ENCODE measurements around the gene ADIPOQ. TPM values are rescaled to one million over a fixed set of nuclear protein-coding genes. Genes with fewer than 3 reads are reported as not detected.

ADIPOQ gene
- total and polyA plus RNA-seq, 2 of the 4 experiments (the other 2 are of a cell fraction): not detected

DNA sequence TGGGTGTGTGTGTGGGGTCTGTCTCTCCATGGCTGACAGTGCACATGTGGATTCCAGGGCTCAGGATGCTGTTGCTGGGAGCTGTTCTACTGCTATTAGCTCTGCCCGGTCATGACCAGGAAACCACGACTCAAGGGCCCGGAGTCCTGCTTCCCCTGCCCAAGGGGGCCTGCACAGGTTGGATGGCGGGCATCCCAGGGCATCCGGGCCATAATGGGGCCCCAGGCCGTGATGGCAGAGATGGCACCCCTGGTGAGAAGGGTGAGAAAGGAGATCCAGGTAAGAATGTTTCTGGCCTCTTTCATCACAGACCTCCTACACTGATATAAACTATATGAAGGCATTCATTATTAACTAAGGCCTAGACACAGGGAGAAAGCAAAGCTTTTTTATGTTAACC is 10.5 kb downstream of the ADIPOQ start:
- CTCF ChIA-PET: interaction anchor here (0.6 kb wide), 1 partner anchor 41 kb away, joined by 3 read pairs; no protein-coding TSS in a partner anchor
- no peak overlapping the region for H4K91ac ChIP-seq (ENCODE audit: insufficient read depth, low read depth, low read length)
- in situ Hi-C loops (cut with MboI; ENCODE audit: low sequenced_read_pairs) (no loop called here), dilution Hi-C loops (cut with HindIII; ENCODE audit: low sequenced_read_pairs, unreplicated experiment) (no loop called here), intact Hi-C loops (cut with micrococcal nuclease) (no loop called here)
- no peak overlapping the region for H3K9ac ChIP-seq (ENCODE audit: low read depth, low read length)
- TF ChIP-seq BHLHE40 (IDR thresholded peaks at IDR 0.05; ENCODE audit: low read depth, low read length) (no peak), FOS (IDR thresholded peaks at IDR 0.05; ENCODE audit: low read depth, low read length) (no peak), RAD21 (IDR thresholded peaks at IDR 0.05; ENCODE audit: low read length) (no peak), RCOR1 (IDR thresholded peaks at IDR 0.05; ENCODE audit: insufficient replicate concordance, low read length) (no peak), NFE2L2 (IDR thresholded peaks at IDR 0.05; ENCODE audit: low read depth, low read length) (no peak), MAFK (IDR thresholded peaks at IDR 0.05; ENCODE audit: low read depth, low read length) (no peak)
- TF ChIP-seq, protein P1, sequence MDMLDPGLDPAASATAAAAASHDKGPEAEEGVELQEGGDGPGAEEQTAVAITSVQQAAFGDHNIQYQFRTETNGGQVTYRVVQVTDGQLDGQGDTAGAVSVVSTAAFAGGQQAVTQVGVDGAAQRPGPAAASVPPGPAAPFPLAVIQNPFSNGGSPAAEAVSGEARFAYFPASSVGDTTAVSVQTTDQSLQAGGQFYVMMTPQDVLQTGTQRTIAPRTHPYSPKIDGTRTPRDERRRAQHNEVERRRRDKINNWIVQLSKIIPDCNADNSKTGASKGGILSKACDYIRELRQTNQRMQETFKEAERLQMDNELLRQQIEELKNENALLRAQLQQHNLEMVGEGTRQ (IDR thresholded peaks at IDR 0.05; ENCODE audit: low read depth, low read length): no peak
- no peak overlapping the region for H3K27ac ChIP-seq (ENCODE audit: insufficient read depth, low read length)
- no peak overlapping the region for H3K18ac ChIP-seq (ENCODE audit: low read depth, low read length)
- no peak overlapping the region for H3K56ac ChIP-seq (ENCODE audit: extremely low read depth, insufficient read depth, low read length)
- no peaks in the 10 kb centered on the region for H4K20me1 ChIP-seq (ENCODE audit: insufficient read depth, low read length)
- POLR2A ChIA-PET (ENCODE audit: unreplicated experiment): interaction anchor here (0.5 kb wide), 1 partner anchor 312 kb away, joined by 9 read pairs; no protein-coding TSS in a partner anchor
- DNase-seq: no peak
- no peak overlapping the region for H2BK15ac ChIP-seq (ENCODE audit: low read depth, low read length)
- no peak overlapping the region for H3K23ac ChIP-seq (ENCODE audit: low read depth, low read length)
- H3K9me1 ChIP-seq (ENCODE audit: insufficient read depth, low read length): no peaks in the 10 kb centered on the region
- H2AK5ac ChIP-seq (ENCODE audit: low read depth, low read length): no peak overlapping the region
- no peak for ATAC-seq (ENCODE audit: low read depth)
- no peak overlapping the region for H3K4ac ChIP-seq (ENCODE audit: low read depth, low read length)
- no peak overlapping the region for H3K4me3 ChIP-seq (ENCODE audit: insufficient read depth, low read depth, low read length)
- H3K27me3 ChIP-seq (ENCODE audit: control insufficient read depth, insufficient read depth, low read length): peaks cover 15% of the 10 kb centered on the region
- no peaks in the 10 kb centered on the region for H3K79me1 ChIP-seq (ENCODE audit: low read depth in 1 of 2, low read length in 2 of 2)
- no peak overlapping the region for H2AFZ ChIP-seq (replicated peaks; ENCODE audit: low read length, poor library complexity)
- H2BK5ac ChIP-seq (ENCODE audit: low read depth, low read length, poor library complexity, severe bottlenecking): no peak overlapping the region
- no peaks in the 10 kb centered on the region for H3K36me3 ChIP-seq (ENCODE audit: control insufficient read depth, insufficient read depth, low read length)
- H2AK9ac ChIP-seq (replicated peaks; ENCODE audit: low read depth, low read length, poor library complexity): no peak overlapping the region
- H2BK120ac ChIP-seq (ENCODE audit: low read depth, low read length): no peak overlapping the region
- H2BK20ac ChIP-seq (ENCODE audit: low read depth, low read length): no peak overlapping the region
- no peak overlapping the region for H4K5ac ChIP-seq (ENCODE audit: low read depth, low read length)
- H3K4me1 ChIP-seq (ENCODE audit: control insufficient read depth, insufficient read depth, low read length): no peaks in the 10 kb centered on the region
- H3K9me3 ChIP-seq (ENCODE audit: control insufficient read depth, insufficient read depth, low read length): no peaks in the 10 kb centered on the region
- WGBS, 2 experiments (ENCODE audit: extremely low coverage in 2 of 2, insufficient read length in 1 of 2): no CpG with 5 or more reads among the region's 6 CpGs
- H4K8ac ChIP-seq (ENCODE audit: low read depth in 2 of 2, low read length in 2 of 2): no peak overlapping the region
- no peak overlapping the region for H3K14ac ChIP-seq (replicated peaks; ENCODE audit: low read depth, low read length)
- BruUV-seq (replicated peaks): no TSS peak
- no peak overlapping the region for H3K4me2 ChIP-seq (ENCODE audit: low read depth, low read length)
